Keratinocyte (primary cell): ENCODE data around the gene B3GNT2. TPM values are rescaled to one million over a fixed set of nuclear protein-coding genes. Genes with fewer than 3 reads are reported as not detected.

Experiments
- DNase-seq: peaks from one replicate; pipeline ENCODE4 v3.0.0-alpha.2; 2011; ENCODE audit warnings: low read depth, missing footprints, low spot score
- FAIRE-seq: peaks from 2 replicates; lab custom pipeline; 2011; peaks lifted over from hg19 to GRCh38; lab: Jason Lieb, UNC
- H2AFZ ChIP-seq: 2 replicates; pipeline ENCODE4 v1.6.0; 2012; ENCODE audit warnings: low read length, control low read depth, inconsistent platforms; ENCODE audit not compliant: control insufficient read depth
- H3K27ac ChIP-seq: 2 replicates; pipeline ENCODE4 v1.5.1; 2011; ENCODE audit warnings: low read length; ENCODE audit not compliant: control insufficient read depth, insufficient read depth
- H3K27me3 ChIP-seq: 3 replicates; pipeline ENCODE4 v1.6.0; 2011; ENCODE audit warnings: low read length; ENCODE audit not compliant: control insufficient read depth, insufficient read depth; ENCODE audit errors: extremely low read depth
- H3K36me3 ChIP-seq, 2 experiments: 2 replicates in 1 of 2; 3 replicates in 1 of 2; pipeline ENCODE4 v1.5.1; 2011; ENCODE audit warnings: low read length in 2 of 2, mild to moderate bottlenecking in 1 of 2; ENCODE audit not compliant: control insufficient read depth in 2 of 2, insufficient read depth in 2 of 2; ENCODE audit errors: extremely low read depth in 1 of 2
- H3K4me1 ChIP-seq: 3 replicates; pipeline ENCODE4 v1.5.1; 2011; ENCODE audit warnings: low read length; ENCODE audit not compliant: control insufficient read depth, insufficient read depth; ENCODE audit errors: extremely low read depth
- H3K4me2 ChIP-seq: 3 replicates; pipeline ENCODE4 v1.6.0; 2011; ENCODE audit warnings: low read depth, low read length; ENCODE audit not compliant: control insufficient read depth, insufficient read depth; ENCODE audit errors: extremely low read depth
- H3K4me3 ChIP-seq, 3 experiments: fragments of 200-600 bp in 1 of 3; sonication (generic) in 1 of 3; 2 replicates in 2 of 3; 3 replicates in 1 of 3; pipeline ENCODE4 v1.5.1; 2011 to 2016; ENCODE audit warnings: low read length in 3 of 3, mild to moderate bottlenecking in 3 of 3, control low read depth in 2 of 3, inconsistent platforms in 1 of 3, low read depth in 1 of 3, mixed read lengths in 1 of 3, mixed run types in 1 of 3, moderate library complexity in 1 of 3; ENCODE audit not compliant: control insufficient read depth in 2 of 3, insufficient read depth in 2 of 3; ENCODE audit errors: extremely low read depth in 1 of 3
- H3K79me2 ChIP-seq: 2 replicates; pipeline ENCODE4 v1.6.0; 2012; ENCODE audit warnings: low read length; ENCODE audit not compliant: control insufficient read depth, insufficient read depth
- H3K9ac ChIP-seq: 3 replicates; pipeline ENCODE4 v1.6.0; 2011; ENCODE audit warnings: low read length; ENCODE audit not compliant: control insufficient read depth, insufficient read depth; ENCODE audit errors: extremely low read depth
- H3K9me1 ChIP-seq: 3 replicates; pipeline ENCODE4 v1.6.0; 2011; ENCODE audit warnings: low read length; ENCODE audit not compliant: control insufficient read depth, insufficient read depth; ENCODE audit errors: extremely low read depth
- H3K9me3 ChIP-seq: 2 replicates; pipeline ENCODE4 v1.5.1; 2012; ENCODE audit warnings: low read depth, low read length; ENCODE audit not compliant: control insufficient read depth
- H4K20me1 ChIP-seq: 3 replicates; pipeline ENCODE4 v1.6.0; 2011; ENCODE audit warnings: low read length; ENCODE audit not compliant: control insufficient read depth, insufficient read depth; ENCODE audit errors: extremely low read depth
- EZH2 ChIP-seq: IDR thresholded peaks from one replicate; pipeline ENCODE4 v1.6.1; 2012; ENCODE audit warnings: inconsistent platforms, mild to moderate bottlenecking, low read length, moderate library complexity
- dilution Hi-C: fragments of 300-500 bp; cut with MboI; formaldehyde crosslinking; loops from one replicate; pipeline ENCODE4 v1.7.0; 2020; ENCODE audit warnings: low sequenced_read_pairs; ENCODE audit not compliant: extremely low pct_ligation_motif_present
- polyA plus RNA-seq, 5 experiments: library from polyadenylated mRNA; depleted of rRNA in 3 of 5; stranded (reverse) in 3 of 5; stranded (forward) in 1 of 5; unstranded in 1 of 5; fragments of >200 nt; gene quantifications; 1 replicate in 1 of 5; 2 replicates in 3 of 5; 3 replicates in 1 of 5; pipeline versions ENCODE4 v1.2.1 to v1.2.3, GENCODE V29; 2011 to 2012; ENCODE audit warnings: missing spikeins in 2 of 5, low read depth in 1 of 5, low replicate concordance in 1 of 5
- TF ChIP-seq, protein P1 (sequence below), 3 experiments: IDR thresholded peaks in 1 of 3; conservative IDR thresholded peaks in 1 of 3; optimal IDR thresholded peaks in 1 of 3; 2 replicates in 2 of 3; 3 replicates in 1 of 3; pipeline versions ENCODE3 to v1.5.1; 2011; ENCODE audit warnings: low read length in 3 of 3, mild to moderate bottlenecking in 3 of 3, moderate library complexity in 2 of 3, control low read depth in 1 of 3, inconsistent platforms in 1 of 3; ENCODE audit not compliant: insufficient read depth in 2 of 3; ENCODE audit errors: extremely low read depth in 1 of 3

B3GNT2 gene
- polyA plus RNA-seq, 1 donor (not counting 4 experiments of a cell fraction or from before 2014, with no cell fraction given) = 44.3 TPM

DNA sequence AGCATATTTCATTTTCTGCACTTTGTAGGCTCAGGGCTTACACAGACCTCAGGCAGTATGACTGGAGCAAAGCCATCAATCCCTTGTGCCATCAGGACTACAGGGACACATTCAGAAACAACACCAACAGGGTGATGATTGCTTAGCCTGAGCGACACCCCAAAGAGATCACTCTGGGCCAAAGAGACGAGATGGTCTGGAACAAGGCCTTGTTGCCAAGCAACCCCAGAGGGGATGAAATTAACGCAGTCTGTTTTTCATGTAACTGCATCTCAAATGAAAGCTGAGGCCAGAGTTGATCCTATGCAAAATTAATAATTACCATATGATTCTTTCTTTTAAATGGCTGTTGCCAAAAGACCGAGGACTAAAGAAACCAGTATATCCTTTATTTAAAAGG lies 20.2 kb upstream of the B3GNT2 start:
- H4K20me1 ChIP-seq = no peaks in the 10 kb centered on the region
- no peak overlapping the region for H3K9ac ChIP-seq
- H3K9me3 ChIP-seq = no peaks in the 10 kb centered on the region
- no peak for FAIRE-seq
- dilution Hi-C loops = no loop called here
- no peaks in the 10 kb centered on the region for H3K79me2 ChIP-seq
- H2AFZ ChIP-seq = no peak overlapping the region
- H3K4me2 ChIP-seq = no peak overlapping the region
- no peaks in the 10 kb centered on the region for H3K4me1 ChIP-seq
- no peak overlapping the region for H3K27ac ChIP-seq
- no peak for DNase-seq
- H3K9me1 ChIP-seq = no peaks in the 10 kb centered on the region
- TF ChIP-seq, protein P1, sequence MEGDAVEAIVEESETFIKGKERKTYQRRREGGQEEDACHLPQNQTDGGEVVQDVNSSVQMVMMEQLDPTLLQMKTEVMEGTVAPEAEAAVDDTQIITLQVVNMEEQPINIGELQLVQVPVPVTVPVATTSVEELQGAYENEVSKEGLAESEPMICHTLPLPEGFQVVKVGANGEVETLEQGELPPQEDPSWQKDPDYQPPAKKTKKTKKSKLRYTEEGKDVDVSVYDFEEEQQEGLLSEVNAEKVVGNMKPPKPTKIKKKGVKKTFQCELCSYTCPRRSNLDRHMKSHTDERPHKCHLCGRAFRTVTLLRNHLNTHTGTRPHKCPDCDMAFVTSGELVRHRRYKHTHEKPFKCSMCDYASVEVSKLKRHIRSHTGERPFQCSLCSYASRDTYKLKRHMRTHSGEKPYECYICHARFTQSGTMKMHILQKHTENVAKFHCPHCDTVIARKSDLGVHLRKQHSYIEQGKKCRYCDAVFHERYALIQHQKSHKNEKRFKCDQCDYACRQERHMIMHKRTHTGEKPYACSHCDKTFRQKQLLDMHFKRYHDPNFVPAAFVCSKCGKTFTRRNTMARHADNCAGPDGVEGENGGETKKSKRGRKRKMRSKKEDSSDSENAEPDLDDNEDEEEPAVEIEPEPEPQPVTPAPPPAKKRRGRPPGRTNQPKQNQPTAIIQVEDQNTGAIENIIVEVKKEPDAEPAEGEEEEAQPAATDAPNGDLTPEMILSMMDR (optimal IDR thresholded peaks at IDR 0.05 in 1 of 3, IDR thresholded peaks at IDR 0.05 in 1 of 3, conservative IDR thresholded peaks at IDR 0.05 in 1 of 3; ENCODE audit: extremely low read depth in 1 of 3, insufficient read depth in 2 of 3, low read length in 3 of 3) = no peak
- no peak for TF ChIP-seq EZH2
- no peaks in the 10 kb centered on the region for H3K27me3 ChIP-seq
- no peaks in the 10 kb centered on the region for H3K36me3 ChIP-seq
- H3K4me3 ChIP-seq = no peak overlapping the region

DNA sequence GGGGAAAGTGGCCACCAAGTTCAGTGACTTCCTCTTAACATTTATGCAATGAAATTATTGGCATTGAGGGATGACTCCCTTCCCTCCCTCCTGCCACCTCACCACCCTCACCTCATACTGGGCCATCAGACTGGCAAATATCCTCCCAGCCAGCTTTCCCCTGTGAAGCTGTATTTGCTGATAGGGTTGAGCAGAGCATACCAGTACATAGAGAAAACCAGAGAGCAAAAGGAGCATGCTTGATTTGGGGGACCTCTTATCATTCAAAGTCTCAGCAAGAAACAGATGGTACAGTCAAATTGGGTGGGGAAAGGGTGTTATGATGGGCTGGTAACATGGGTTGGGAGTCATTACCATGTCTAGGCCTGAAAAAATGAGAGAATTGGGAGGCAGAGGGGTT lies 19.1 kb upstream of the B3GNT2 start:
- no peak overlapping the region for H3K9ac ChIP-seq
- H3K27ac ChIP-seq = no peak overlapping the region
- FAIRE-seq (no peak), DNase-seq (no peak)
- no peaks in the 10 kb centered on the region for H3K4me1 ChIP-seq
- H3K9me1 ChIP-seq = no peaks in the 10 kb centered on the region
- H3K4me3 ChIP-seq = no peak overlapping the region
- no peaks in the 10 kb centered on the region for H3K79me2 ChIP-seq
- dilution Hi-C loops = no loop called here
- no peaks in the 10 kb centered on the region for H3K36me3 ChIP-seq
- H4K20me1 ChIP-seq = no peaks in the 10 kb centered on the region
- TF ChIP-seq, protein P1 (optimal IDR thresholded peaks at IDR 0.05 in 1 of 3, IDR thresholded peaks at IDR 0.05 in 1 of 3, conservative IDR thresholded peaks at IDR 0.05 in 1 of 3; ENCODE audit: extremely low read depth in 1 of 3, insufficient read depth in 2 of 3, low read length in 3 of 3) = no peak
- no peak for TF ChIP-seq EZH2
- no peak overlapping the region for H2AFZ ChIP-seq
- no peaks in the 10 kb centered on the region for H3K9me3 ChIP-seq
- H3K4me2 ChIP-seq = no peak overlapping the region
- no peaks in the 10 kb centered on the region for H3K27me3 ChIP-seq
